ENCODE results near the gene CLIP2.

CLIP2 gene

GRCh38 chr7:74256491-74257408 is 32.5 kb upstream of the CLIP2 start:
- H3K27ac ChIP-seq (ENCODE audit: low read length) = peak overlapping the region; percentile 2; the same call in 1 of the 2 replicates
- peaks cover 28% of the 10 kb centered on the region for H3K4me1 ChIP-seq (ENCODE audit: insufficient read depth, low read length)

DNA sequence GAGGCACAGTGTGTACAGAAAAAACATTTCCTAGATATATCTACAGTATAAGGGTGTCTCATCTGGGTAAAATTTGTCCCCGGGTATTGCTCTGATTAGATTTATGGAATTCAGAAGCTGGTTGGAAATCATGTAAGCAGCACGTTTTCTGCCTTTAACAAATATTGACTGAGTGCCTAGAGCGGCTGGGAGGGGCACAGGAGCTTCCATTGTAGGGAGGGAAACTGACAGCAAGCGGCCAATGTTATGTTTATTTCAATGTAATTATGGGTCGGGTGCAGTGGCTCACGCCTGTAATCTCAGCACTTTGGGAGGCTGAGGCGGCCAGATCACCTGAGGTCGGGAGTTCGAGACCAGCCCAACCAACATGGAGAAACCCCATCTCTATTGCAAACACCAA is 30.6 kb upstream of the CLIP2 start:
- no peak for ATAC-seq (ENCODE audit: insufficient read depth, low read depth)
- TF ChIP-seq, protein P1, sequence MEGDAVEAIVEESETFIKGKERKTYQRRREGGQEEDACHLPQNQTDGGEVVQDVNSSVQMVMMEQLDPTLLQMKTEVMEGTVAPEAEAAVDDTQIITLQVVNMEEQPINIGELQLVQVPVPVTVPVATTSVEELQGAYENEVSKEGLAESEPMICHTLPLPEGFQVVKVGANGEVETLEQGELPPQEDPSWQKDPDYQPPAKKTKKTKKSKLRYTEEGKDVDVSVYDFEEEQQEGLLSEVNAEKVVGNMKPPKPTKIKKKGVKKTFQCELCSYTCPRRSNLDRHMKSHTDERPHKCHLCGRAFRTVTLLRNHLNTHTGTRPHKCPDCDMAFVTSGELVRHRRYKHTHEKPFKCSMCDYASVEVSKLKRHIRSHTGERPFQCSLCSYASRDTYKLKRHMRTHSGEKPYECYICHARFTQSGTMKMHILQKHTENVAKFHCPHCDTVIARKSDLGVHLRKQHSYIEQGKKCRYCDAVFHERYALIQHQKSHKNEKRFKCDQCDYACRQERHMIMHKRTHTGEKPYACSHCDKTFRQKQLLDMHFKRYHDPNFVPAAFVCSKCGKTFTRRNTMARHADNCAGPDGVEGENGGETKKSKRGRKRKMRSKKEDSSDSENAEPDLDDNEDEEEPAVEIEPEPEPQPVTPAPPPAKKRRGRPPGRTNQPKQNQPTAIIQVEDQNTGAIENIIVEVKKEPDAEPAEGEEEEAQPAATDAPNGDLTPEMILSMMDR (IDR thresholded peaks at IDR 0.05; ENCODE audit: borderline replicate concordance, extremely low read depth, low read length, poor library complexity, severe bottlenecking) = no peak
- TF ChIP-seq EZH2 (IDR thresholded peaks at IDR 0.05; ENCODE audit: borderline replicate concordance, low read depth, low read length, severe bottlenecking) = no peak
- H2AFZ ChIP-seq (ENCODE audit: low read depth, low read length) = no peak overlapping the region
- H3K9ac ChIP-seq (ENCODE audit: low read depth, low read length) = no peak overlapping the region
- no peaks in the 10 kb centered on the region for H3K9me3 ChIP-seq (ENCODE audit: insufficient read depth, low read length, severe bottlenecking)
- H4K20me1 ChIP-seq (ENCODE audit: insufficient read depth, low read length) = no peaks in the 10 kb centered on the region
- no peak overlapping the region for H3K4me2 ChIP-seq (ENCODE audit: insufficient read depth, low read length)
- H3K36me3 ChIP-seq (ENCODE audit: insufficient read depth, low read length) = peaks cover 6% of the 10 kb centered on the region; the same call in 1 of the 2 replicates
- peaks cover 13% of the 10 kb centered on the region for H3K4me1 ChIP-seq (ENCODE audit: insufficient read depth, low read length)
- DNase-seq = no peak
- H3K27me3 ChIP-seq (ENCODE audit: insufficient read depth, low read length, poor library complexity) = no peaks in the 10 kb centered on the region
- no peak overlapping the region for H3K27ac ChIP-seq (ENCODE audit: low read length)
- no peak overlapping the region for H3K4me3 ChIP-seq (ENCODE audit: low read depth in 1 of 2, low read length in 2 of 2)
- peaks cover 20% of the 10 kb centered on the region for H3K79me2 ChIP-seq (ENCODE audit: insufficient read depth, low read length)

More at GRCh38 chr7:74256491-74257408, 32.5 kb upstream of the CLIP2 start:
- TF ChIP-seq, protein P1 (IDR thresholded peaks at IDR 0.05; ENCODE audit: borderline replicate concordance, extremely low read depth, low read length, poor library complexity, severe bottlenecking) = no peak
- Histone ChIP-seq H3K4me2 (ENCODE audit: insufficient read depth, low read length) (no peak overlapping the region), H2AFZ (ENCODE audit: low read depth, low read length) (no peak overlapping the region), H4K20me1 (ENCODE audit: insufficient read depth, low read length) (peaks cover 11% of the 10 kb centered on the region; the same call in 1 of the 2 replicates), H3K4me3 (ENCODE audit: low read depth in 1 of 2, low read length in 2 of 2) (no peak overlapping the region), H3K79me2 (ENCODE audit: insufficient read depth, low read length) (peaks cover 35% of the 10 kb centered on the region), H3K36me3 (ENCODE audit: insufficient read depth, low read length) (peaks cover 18% of the 10 kb centered on the region), H3K27me3 (ENCODE audit: insufficient read depth, low read length, poor library complexity) (no peaks in the 10 kb centered on the region), H3K9ac (ENCODE audit: low read depth, low read length) (no peak overlapping the region), H3K9me3 (ENCODE audit: insufficient read depth, low read length, severe bottlenecking) (no peaks in the 10 kb centered on the region)
- no peak for DNase-seq
- ATAC-seq (ENCODE audit: insufficient read depth, low read depth) = no peak

- no peaks in the 10 kb centered on the region for H3K27me3 ChIP-seq (ENCODE audit: insufficient read depth, low read length, poor library complexity)
- H3K4me2 ChIP-seq (ENCODE audit: insufficient read depth, low read length) = no peak overlapping the region
- H3K4me1 ChIP-seq (ENCODE audit: insufficient read depth, low read length) = no peaks in the 10 kb centered on the region
- no peak overlapping the region for H3K9ac ChIP-seq (ENCODE audit: low read depth, low read length)
- H3K9me3 ChIP-seq (ENCODE audit: insufficient read depth, low read length, severe bottlenecking) = no peaks in the 10 kb centered on the region
- no peak overlapping the region for H3K27ac ChIP-seq (ENCODE audit: low read length)
- H3K79me2 ChIP-seq (ENCODE audit: insufficient read depth, low read length) = no peaks in the 10 kb centered on the region
- no peak for ATAC-seq (ENCODE audit: insufficient read depth, low read depth)
- H4K20me1 ChIP-seq (ENCODE audit: insufficient read depth, low read length) = no peaks in the 10 kb centered on the region
- DNase-seq = no peak
- no peak overlapping the region for H3K4me3 ChIP-seq (ENCODE audit: low read depth in 1 of 2, low read length in 2 of 2)
- TF ChIP-seq, protein P1 (IDR thresholded peaks at IDR 0.05; ENCODE audit: borderline replicate concordance, extremely low read depth, low read length, poor library complexity, severe bottlenecking) = no peak
- TF ChIP-seq EZH2 (IDR thresholded peaks at IDR 0.05; ENCODE audit: borderline replicate concordance, low read depth, low read length, severe bottlenecking) = no peak
- H2AFZ ChIP-seq (ENCODE audit: low read depth, low read length) = no peak overlapping the region
- no peaks in the 10 kb centered on the region for H3K36me3 ChIP-seq (ENCODE audit: insufficient read depth, low read length)
Observed at GRCh38 chr7:74262639-74263398, 26.4 kb upstream of the CLIP2 start.
